HAP-1 (cell line): ENCODE results near the gene B3GALT5.

Experiments used
- DNase-seq, 2 experiments: peaks; one replicate each; pipeline ENCODE4 v3.0.0-alpha.2; 2016 to 2020; ENCODE audit warnings: low spot score in 2 of 2
- H3K27me3 ChIP-seq: fragments of 250-450 bp; sonication (Bioruptor Pico); 2 replicates; pipeline ENCODE4 v1.5.1; 2020; ENCODE audit warnings: low read depth, mild to moderate bottlenecking, moderate library complexity
- H3K36me3 ChIP-seq: fragments of 250-450 bp; sonication (Bioruptor Pico); replicated peaks from 2 replicates; pipeline ENCODE4 v1.5.1; 2020; ENCODE audit warnings: mild to moderate bottlenecking
- H3K4me1 ChIP-seq: fragments of 250-450 bp; sonication (Bioruptor Pico); 2 replicates; pipeline ENCODE4 v1.5.1; 2020; ENCODE audit warnings: mild to moderate bottlenecking
- H3K4me3 ChIP-seq: fragments of 250-450 bp; sonication (Bioruptor Pico); 2 replicates; pipeline ENCODE4 v1.5.1; 2020; ENCODE audit warnings: mild to moderate bottlenecking, moderate library complexity
- H3K9me3 ChIP-seq: fragments of 250-450 bp; sonication (Bioruptor Pico); 2 replicates; pipeline ENCODE4 v1.5.1; 2020; ENCODE audit warnings: mild to moderate bottlenecking, moderate library complexity
- in situ Hi-C: fragments of 300-500 bp; cut with MboI; formaldehyde crosslinking; loops from 3 replicates; pipeline ENCODE4 v1.14.3; 2020; ENCODE audit warnings: low sequenced_read_pairs, inconsistent platforms, mixed read lengths

The B3GALT5 gene

DNA sequence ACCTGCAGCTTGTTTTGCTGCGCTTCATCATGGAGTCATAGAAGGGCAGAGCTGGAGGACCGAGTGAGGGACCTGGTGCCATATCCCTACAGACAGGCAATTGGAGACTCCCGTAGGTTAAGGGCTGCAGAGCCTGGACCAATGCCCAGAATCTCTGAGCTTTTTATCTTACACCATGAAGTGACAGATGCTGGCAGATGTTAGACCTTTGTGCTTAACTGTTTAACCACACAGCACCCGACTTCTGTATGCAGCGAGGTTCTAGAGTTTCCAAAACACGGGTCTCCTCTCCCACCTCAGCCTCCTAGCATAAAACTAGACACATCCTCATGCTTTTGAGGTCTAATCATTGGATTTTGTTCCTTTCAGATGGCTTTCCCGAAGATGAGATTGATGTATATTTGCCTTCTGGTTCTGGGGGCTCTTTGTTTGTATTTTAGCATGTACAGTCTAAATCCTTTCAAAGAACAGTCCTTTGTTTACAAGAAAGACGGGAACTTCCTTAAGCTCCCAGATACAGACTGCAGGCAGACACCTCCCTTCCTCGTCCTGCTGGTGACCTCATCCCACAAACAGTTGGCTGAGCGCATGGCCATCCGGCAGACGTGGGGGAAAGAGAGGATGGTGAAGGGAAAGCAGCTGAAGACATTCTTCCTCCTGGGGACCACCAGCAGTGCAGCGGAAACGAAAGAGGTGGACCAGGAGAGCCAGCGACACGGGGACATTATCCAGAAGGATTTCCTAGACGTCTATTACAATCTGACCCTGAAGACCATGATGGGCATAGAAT, 47.6 kb downstream of the B3GALT5 start:
- Histone ChIP-seq H3K9me3 (no peaks in the 10 kb centered on the region), H3K4me1 (no peaks in the 10 kb centered on the region), H3K4me3 (no peak overlapping the region), H3K36me3 (no peaks in the 10 kb centered on the region), H3K27me3 (no peaks in the 10 kb centered on the region)
- no peak for DNase-seq
- in situ Hi-C loops = no loop called here

DNA sequence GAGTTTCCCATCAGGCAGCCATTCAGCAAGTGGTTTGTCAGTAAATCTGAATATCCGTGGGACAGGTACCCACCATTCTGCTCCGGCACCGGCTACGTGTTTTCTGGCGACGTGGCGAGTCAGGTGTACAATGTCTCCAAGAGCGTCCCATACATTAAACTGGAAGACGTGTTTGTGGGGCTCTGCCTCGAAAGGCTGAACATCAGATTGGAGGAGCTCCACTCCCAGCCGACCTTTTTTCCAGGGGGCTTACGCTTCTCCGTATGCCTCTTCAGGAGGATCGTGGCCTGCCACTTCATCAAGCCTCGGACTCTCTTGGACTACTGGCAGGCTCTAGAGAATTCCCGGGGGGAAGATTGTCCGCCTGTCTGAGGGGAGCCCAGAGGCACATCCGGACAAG, 48.4 kb downstream of the B3GALT5 start:
- DNase-seq = no peak
- Histone ChIP-seq H3K36me3 (no peaks in the 10 kb centered on the region), H3K27me3 (no peaks in the 10 kb centered on the region), H3K9me3 (no peaks in the 10 kb centered on the region), H3K4me3 (no peak overlapping the region), H3K4me1 (no peaks in the 10 kb centered on the region)
- in situ Hi-C loops = no loop called here

DNA sequence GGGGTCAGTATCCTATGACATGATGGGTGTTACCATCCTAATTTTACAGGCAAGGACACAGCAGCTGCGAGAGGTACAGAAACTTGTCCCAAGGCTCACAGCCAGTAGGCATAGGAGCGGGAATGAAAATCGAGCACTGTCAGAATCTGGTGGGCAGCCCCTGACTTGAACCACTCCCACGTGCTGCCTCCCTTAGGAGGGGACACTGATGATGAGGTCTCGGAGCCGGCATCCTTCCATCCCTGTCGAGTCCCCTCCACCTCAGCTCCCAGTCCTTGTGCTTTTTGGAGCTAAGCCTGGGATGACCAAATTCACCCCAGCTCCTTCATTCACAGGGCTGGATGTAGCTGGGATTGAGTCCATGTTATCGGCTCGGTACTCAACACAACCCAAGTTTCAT, 49.0 kb downstream of the B3GALT5 start:
- H3K9me3 ChIP-seq = no peaks in the 10 kb centered on the region
- H3K4me3 ChIP-seq = no peak overlapping the region
- in situ Hi-C loops = no loop called here
- no peak for DNase-seq
- no peaks in the 10 kb centered on the region for H3K36me3 ChIP-seq
- H3K27me3 ChIP-seq = no peaks in the 10 kb centered on the region
- no peaks in the 10 kb centered on the region for H3K4me1 ChIP-seq

DNA sequence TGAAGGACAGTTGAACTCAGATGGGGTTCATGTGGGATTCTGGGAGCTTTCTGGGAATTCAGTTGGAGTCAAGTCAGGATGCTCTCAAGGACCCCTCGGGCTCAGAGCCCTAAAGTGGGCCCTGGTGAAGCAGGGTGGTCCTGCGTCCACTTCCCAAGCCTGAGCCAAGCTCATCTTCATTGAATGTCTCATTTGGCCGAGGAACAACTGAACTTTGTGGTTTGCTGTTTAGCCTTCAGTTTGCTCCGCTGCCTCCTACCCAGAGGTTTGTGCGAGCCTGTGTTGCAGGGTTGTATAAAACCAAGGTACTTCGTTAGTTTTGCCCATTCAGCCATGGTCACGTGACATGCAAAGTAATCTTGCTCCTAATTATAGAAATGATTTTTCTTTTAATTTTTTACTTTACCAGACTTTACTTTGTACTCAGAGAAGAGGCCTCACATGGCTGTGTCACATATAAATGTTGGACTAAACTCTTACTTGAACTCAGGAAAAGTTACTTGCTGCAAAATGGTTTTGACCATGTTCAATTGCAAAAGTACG, 49.7 kb downstream of the B3GALT5 start:
- no peak overlapping the region for H3K4me3 ChIP-seq
- DNase-seq = no peak
- no peaks in the 10 kb centered on the region for H3K27me3 ChIP-seq
- no peaks in the 10 kb centered on the region for H3K9me3 ChIP-seq
- H3K36me3 ChIP-seq = no peaks in the 10 kb centered on the region
- in situ Hi-C loops = no loop called here
- H3K4me1 ChIP-seq = no peaks in the 10 kb centered on the region

DNA sequence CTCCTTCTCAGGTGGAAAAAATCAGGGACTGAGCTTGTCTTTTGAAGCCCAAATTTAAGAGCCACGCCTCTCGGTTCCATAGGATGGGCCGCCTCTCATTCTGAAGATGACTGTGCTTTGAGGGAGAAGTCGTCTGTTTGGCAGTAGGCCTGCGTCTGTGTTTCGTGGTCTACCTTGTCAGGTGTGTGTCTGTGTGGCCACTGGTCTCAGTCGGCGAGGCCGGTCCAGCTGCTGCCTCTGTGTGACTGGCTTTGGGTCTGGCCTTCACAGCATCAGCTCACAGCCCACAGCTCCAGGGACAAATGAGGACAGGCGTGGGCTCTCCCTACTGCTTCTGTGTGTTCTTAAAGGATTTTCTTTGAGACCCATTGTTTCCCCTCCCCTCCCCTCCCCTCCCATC, 50.3 kb downstream of the B3GALT5 start:
- Histone ChIP-seq H3K27me3 (no peaks in the 10 kb centered on the region), H3K4me3 (no peak overlapping the region), H3K4me1 (no peaks in the 10 kb centered on the region), H3K9me3 (no peaks in the 10 kb centered on the region; the same call in 1 of the 2 replicates), H3K36me3 (no peaks in the 10 kb centered on the region)
- in situ Hi-C loops = no loop called here
- no peak for DNase-seq

DNA sequence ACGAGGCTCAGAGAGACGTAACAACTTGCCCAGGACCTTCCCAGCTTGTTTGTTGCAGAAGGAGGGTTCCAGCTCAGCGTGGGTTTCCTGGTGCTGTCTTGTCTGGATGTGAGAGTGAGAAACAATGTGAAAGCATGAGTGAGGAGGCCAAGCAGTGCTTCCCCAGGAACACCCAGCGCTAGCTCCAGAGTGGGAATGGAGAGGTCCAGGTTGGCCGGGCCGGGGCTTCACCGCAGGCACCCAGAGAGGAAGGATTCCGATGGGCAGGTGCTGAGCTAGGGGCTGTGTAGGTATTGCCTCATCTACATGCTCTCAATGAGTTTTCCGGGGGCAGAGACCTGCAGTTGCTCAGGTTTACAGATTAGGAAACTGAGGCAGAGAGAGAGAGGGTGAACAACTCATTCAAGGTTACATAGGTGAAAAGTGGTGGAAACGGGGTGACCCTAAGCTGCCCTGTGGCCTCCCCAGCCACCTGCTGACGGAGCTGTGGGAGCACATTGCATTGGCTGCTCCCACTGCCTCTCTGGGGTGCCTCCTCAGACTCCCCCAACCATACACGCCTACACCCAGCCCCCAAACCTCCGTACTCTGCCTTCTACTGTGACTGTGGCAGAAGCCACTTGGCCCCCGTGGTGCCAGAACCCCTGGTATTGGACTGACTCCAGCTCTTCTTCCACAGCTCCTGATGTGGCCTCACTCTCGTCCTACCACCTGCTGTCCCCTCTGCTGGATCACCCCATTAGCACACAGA, 51.2 kb downstream of the B3GALT5 start:
- in situ Hi-C loops = no loop called here
- no peaks in the 10 kb centered on the region for H3K36me3 ChIP-seq
- H3K9me3 ChIP-seq = no peaks in the 10 kb centered on the region; the same call in 1 of the 2 replicates
- H3K4me3 ChIP-seq = no peak overlapping the region
- DNase-seq = no peak
- H3K27me3 ChIP-seq = no peaks in the 10 kb centered on the region
- no peaks in the 10 kb centered on the region for H3K4me1 ChIP-seq

DNA sequence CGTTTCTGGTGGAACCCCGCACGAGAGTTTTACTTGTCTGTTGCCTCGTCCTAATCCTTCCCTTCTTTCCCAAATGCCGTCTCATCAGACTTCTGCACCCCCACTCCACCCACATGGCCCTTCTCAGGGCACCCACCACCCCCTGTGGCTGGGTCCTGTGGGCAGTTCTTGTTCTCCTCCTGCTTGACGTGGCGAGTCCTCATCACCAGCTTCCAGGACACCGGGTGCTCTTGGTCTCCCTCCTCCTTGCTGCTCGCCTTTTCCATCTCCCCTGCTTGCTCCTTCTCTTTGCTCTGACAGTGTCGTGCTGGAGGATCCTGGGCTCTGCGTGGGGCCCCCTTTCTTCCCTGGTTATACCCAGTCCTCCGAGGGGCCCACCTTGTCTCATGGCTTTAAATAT, 51.8 kb downstream of the B3GALT5 start:
- in situ Hi-C loops = no loop called here
- DNase-seq = no peak
- no peaks in the 10 kb centered on the region for H3K36me3 ChIP-seq

DNA sequence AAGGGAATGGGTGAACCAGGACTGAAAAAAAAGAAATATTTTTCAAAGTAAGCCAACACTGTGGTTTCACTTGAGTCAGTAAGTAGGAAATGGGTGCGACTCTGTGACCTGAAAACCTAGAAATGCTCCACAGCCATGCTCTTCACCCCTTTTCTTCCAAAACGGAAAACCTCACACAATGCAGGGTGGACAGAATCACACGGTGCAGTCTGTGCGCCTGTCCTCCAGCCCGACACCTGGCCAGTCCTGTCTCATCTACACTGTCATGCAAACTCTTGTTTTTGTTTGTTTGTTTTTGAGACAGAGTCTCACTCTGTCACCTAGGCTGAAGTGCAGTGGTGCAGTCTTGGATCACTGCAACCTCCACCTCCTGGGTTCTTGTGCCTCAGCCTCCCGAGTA, 53.3 kb downstream of the B3GALT5 start:
- Histone ChIP-seq H3K36me3 (no peaks in the 10 kb centered on the region), H3K27me3 (no peaks in the 10 kb centered on the region), H3K9me3 (no peaks in the 10 kb centered on the region; the same call in 1 of the 2 replicates), H3K4me1 (no peaks in the 10 kb centered on the region), H3K4me3 (no peak overlapping the region)
- in situ Hi-C loops = no loop called here
- DNase-seq = no peak

More for the DNA sequence above, 51.8 kb downstream of the B3GALT5 start:
- H3K27me3 ChIP-seq = no peaks in the 10 kb centered on the region
- no peaks in the 10 kb centered on the region for H3K4me1 ChIP-seq
- H3K9me3 ChIP-seq = no peaks in the 10 kb centered on the region; the same call in 1 of the 2 replicates
- no peak overlapping the region for H3K4me3 ChIP-seq

DNA sequence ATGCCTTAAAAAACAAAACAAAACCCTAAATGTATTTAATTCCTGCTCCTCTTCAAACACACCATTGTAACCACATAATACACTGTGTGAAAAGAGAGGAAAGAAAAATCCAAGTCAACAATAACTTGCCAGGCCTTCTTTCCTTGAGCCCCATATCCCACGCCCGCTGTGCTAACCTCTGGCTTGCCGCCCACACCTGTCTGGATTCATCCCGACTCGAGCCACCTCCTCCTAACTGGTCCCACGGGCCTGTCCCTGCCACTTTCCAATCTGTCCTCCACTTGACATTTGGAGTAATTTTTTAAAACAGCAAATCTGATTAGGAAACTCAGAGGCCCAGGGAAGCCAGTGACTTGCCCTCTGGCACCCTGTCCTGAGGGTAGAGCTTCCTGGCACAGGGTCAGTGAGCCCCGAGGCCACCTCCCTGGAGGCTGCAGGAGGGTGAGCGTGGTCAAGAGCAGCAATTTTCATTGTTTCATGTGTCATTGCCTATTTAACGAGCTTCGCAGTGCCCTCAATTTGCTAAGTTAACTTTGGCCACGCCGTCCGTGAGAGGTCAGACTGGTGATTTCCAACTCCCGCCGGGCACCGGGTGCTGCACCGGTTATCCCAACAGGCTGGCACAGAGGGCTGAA, 54.1 kb downstream of the B3GALT5 start:
- no peaks in the 10 kb centered on the region for H3K36me3 ChIP-seq
- no peak for DNase-seq
- in situ Hi-C loops = no loop called here

DNA sequence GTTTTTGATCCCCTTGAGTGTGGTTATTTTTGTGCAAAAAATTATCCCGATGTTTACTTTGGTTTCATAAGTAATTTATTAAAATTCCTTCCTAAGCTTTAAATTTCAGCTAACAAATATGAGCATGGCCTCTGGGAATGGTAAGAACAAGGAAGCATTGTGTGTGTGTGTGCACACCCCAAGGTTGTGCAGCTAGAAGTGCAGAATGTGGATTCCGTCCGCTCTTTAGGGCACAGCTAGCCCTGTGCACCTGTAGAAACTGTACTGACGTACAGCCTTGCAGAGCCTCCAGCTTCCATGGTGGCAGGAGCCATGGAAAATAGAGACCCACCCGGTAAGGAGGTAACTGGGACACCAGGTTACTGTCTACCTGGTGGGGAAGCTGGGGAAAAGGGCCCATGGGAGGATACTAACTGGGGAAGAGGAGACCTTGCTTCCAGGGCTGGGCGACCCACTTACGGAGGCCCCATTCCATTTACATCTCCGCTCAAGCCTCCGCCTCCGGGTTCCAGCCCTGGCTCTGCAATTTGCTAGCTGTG, 54.7 kb downstream of the B3GALT5 start:
- in situ Hi-C loops = no loop called here
- DNase-seq = no peak
- H3K4me3 ChIP-seq = no peak overlapping the region
- H3K27me3 ChIP-seq = no peaks in the 10 kb centered on the region
- no peaks in the 10 kb centered on the region for H3K4me1 ChIP-seq
- peaks cover 2% of the 10 kb centered on the region; the same call in 1 of the 2 replicates for H3K9me3 ChIP-seq
- no peaks in the 10 kb centered on the region for H3K36me3 ChIP-seq

More for the DNA sequence above, 54.1 kb downstream of the B3GALT5 start:
- Histone ChIP-seq H3K4me1 (no peaks in the 10 kb centered on the region), H3K9me3 (no peaks in the 10 kb centered on the region; the same call in 1 of the 2 replicates), H3K27me3 (no peaks in the 10 kb centered on the region), H3K4me3 (no peak overlapping the region)

DNA sequence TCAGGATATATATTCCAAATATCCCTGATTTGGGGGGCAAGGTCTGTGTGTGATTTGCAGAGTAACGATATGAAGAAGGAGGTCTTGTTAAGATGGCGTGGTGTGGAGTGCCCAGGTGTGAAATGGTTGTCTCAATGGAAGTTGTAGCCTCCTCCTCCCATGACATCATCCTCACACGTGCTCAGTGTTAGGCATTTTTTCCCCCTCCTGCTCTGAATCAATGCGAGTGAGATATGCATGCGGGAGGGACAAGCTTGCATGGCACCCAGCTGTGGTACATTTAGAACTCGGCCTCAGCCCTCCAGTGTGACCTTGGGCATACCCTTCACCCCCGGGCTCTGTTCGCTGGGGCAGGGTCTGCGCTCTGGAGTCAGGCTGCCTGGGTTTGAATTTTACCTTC, 55.6 kb downstream of the B3GALT5 start:
- in situ Hi-C loops = no loop called here
- Histone ChIP-seq H3K4me3 (no peak overlapping the region), H3K27me3 (no peaks in the 10 kb centered on the region), H3K4me1 (no peaks in the 10 kb centered on the region), H3K36me3 (no peaks in the 10 kb centered on the region), H3K9me3 (peaks cover 2% of the 10 kb centered on the region; the same call in 1 of the 2 replicates)
- no peak for DNase-seq

DNA sequence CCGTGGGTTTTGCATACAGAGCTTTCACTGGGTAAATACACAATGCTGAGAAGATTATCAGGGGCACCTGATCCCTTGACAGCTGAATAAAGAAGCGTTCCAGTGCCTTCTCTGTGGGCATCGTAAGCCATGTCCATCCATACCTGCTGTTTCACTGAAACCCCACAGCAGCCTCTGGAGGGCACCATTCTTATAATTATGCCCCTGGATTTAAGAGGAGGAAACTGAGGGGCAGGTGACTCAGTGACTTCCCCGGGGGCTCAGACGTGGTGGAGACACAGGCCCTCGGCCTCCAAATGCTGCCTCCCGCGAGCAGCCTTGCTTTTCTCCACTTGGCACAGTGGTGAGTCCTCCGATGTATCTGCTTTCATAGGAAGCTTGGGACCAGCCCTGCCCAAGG, 56.7 kb downstream of the B3GALT5 start:
- peaks cover 2% of the 10 kb centered on the region; the same call in 1 of the 2 replicates for H3K9me3 ChIP-seq
- no peaks in the 10 kb centered on the region for H3K36me3 ChIP-seq
- in situ Hi-C loops = no loop called here
- no peaks in the 10 kb centered on the region for H3K27me3 ChIP-seq
- H3K4me1 ChIP-seq = no peaks in the 10 kb centered on the region
- DNase-seq = no peak
- no peak overlapping the region for H3K4me3 ChIP-seq

DNA sequence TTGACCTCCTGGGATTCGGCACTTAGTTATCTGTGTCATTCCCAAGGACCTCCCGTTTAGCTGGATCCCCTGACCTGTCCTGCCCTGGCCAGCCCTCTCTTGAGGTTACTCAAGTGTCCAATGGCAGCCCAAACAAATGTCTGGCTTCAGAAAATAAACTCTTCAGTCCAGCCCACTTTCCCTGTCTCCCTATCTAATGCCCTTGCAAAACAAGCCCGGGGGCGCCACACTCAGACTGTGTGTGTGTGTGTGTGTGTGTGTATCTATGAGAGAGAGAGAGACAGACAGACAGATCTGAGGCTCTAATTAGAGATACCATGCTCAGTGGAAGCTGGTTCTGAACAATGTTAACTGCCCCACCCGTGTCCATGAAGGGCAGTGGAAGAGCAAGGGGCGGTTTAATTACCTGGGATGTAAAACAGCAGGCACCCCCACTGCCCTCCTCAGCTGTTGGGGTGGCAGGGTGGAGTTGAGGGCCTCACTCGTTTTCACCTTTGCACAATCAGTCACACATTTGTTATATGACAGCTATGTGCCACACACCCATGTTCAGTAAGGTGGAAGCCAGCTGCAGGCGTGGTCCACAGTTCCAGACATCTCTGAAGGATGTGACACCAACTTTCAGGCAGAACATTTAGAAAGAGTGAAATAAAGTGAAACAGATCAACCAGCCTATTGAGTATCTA, 57.4 kb downstream of the B3GALT5 start:
- H3K4me1 ChIP-seq = no peaks in the 10 kb centered on the region
- DNase-seq = no peak
- H3K9me3 ChIP-seq = peaks cover 2% of the 10 kb centered on the region; the same call in 1 of the 2 replicates
- H3K36me3 ChIP-seq = no peaks in the 10 kb centered on the region
- in situ Hi-C loops = no loop called here
- no peaks in the 10 kb centered on the region for H3K27me3 ChIP-seq
- H3K4me3 ChIP-seq = no peak overlapping the region
